ENCODE results near the gene ALOX12B.
"Not testable (repeated sequence)": the region's sequence is repeated elsewhere in the genome, so short reads cannot be mapped to it uniquely, and the experiment has no call there.

Gene ALOX12B

DNA sequence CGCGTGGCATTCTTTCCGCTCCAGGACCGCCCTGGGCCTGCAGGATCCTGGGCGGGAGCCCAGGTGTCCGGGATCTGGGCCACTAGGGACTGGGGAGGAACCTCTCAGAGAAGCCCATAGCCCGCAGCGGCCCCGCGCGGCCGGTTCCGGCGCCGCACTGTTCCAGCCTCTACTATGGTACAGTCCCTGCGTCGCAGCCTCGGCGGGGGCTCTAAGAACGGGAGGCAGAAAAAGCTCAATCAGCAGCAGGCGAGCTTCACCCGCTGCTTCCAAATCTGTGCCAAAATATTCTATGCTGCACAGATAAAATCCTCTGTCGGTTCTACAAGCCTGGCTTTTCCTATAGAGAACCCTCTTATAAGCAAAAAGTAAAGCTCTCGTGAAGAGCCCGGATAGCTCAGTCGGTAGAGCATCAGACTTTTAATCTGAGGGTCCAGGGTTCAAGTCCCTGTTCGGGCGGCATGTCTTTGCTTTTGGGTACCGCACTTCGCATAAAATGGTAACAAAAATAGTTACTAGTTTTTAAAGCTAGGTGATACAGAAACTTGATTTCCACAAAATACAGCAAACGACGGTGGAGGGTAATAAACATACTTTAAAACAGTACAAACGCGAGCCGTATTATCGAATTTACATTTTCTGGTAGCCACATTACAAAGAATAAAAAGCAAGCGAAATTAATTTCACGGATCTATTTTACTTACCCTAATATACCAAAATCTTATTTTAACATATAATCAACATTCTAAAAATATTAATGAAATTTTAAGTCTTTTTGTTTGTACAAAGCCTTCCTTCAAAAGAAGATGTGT, 31.5 kb upstream of the ALOX12B start:
- peak; percentile 80 to 85 for DNase-seq

DNA sequence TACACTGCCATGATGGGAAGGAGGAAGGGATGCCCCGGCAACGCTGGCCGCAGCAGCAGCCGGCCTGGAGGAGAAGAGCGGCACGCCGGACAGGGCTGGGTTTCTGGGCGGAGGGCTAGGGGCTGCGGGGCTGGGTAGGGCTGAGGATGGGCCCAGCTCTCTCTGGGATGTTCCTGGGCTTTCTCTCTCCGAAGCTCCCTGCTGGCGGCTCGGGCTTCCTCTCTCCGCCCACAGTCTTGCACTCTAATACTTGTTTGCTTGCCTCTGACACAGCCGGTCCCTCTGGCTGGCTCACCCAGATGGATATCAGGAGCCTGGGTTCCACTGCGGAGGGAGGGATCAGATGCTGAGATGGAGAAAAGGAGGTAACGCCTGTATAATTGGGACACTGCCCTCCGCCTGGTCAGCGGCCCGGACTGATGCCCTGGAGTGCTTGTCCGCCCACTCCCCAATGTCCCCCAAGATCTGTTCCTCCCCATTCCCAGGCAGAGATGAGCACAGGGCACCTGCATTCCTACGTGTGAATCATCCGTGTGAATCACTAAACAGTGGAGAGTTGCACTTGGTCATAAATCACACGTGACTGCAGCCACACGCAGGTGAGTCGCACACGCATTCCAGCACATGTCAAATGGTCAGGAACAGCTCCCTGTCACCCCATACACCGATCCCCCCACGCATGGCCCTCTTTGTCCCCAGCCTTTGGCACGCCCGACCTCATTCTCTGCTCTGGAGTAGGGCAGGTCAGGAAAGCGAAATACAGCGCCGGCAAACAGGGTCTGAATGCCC, 30.7 kb upstream of the ALOX12B start, which contains the start of gene ALOXE3:
TSS of gene ALOXE3 (minus strand) at position 535 of the 789 bp plus-strand sequence. CDS start at position 11, 524 bp downstream.
- DNase-seq: no peak

DNA sequence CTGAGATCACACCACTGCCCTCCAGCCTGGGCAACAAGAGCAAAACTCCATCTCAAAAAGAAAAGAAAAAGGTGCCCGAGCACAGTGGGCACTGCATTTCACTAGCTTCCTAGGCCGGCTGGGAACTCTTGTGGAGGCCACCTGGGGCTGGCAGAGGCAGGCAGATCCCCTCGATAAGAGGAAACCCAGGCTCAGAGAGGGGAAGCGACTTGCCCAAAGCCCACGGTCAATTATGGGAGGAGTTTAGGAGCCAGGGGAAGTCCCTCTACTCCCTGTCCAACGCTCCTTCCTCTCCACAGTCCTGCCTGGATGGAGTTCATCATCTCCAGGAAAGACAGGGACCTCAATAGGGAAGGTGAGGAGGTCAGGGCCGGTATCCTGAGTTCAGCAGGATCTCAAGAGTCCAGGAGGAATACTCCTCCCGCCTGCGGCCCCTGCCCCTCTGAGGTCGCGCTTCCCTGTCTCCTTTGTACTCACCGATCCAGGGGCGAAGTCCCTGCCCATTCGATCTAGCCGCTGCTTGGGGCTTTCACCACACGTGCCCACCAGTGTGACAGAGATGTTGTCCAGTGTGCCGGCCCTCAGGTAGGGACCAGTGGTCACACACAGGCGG, 30.0 kb upstream of the ALOX12B start:
- DNase-seq: no peak

DNA sequence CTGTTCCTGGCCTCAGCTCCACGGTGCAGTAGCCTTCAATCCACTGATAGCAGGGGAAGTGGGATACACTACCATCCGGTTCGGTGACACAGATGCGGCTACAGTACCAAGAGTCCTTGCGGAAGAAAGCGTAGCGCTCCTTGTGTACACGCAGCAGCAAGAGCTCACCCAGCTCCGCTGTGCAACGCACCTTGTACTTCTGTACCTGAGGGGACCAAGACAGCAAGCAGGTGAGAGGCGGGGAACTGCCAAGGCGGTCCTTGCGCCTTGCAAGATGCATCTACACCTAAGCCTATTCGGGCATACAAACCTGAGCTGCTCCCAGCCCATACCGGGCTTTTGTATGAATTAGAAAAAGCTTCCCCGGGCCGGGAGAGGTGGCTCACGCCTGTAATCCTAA, 29.3 kb upstream of the ALOX12B start:
- DNase-seq: no peak

DNA sequence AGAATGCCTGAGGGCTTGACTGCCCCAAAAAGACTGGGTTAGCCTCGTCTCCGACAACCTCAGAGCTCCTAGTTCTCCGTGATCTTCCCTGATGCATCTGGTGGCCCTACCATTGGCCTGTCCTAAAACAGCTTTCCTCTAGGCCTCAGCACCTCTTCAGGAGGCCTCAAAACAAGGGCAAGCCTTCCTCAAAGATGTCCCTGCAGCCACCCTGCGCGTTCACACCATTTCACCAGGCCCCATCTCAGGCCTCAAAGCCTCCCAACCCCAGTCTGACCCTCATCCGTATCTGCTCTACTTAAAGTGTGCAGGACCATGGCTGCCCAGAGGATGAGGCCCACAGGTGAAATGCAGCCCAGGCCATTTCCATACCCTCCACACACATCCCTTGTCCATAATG, 23.4 kb upstream of the ALOX12B start:
- DNase-seq: no peak

DNA sequence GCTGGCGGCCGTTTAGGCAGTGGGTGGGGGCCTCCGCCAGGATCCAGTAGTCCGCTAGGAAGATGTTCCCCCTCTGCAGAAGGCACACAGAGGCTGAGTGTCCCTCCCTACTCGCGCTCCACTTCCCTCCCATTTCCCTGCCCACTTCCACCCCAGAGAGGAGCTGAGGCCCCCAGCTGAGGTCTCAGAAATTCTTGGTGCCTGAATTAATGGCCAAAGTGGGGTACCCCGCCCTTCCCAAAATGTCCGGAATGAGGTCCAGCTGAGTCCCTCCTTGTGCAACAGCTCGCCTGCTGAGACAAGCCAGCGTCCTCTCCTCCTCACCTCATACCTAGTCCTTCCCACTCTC, 22.9 kb upstream of the ALOX12B start:
- DNase-seq: no peak

DNA sequence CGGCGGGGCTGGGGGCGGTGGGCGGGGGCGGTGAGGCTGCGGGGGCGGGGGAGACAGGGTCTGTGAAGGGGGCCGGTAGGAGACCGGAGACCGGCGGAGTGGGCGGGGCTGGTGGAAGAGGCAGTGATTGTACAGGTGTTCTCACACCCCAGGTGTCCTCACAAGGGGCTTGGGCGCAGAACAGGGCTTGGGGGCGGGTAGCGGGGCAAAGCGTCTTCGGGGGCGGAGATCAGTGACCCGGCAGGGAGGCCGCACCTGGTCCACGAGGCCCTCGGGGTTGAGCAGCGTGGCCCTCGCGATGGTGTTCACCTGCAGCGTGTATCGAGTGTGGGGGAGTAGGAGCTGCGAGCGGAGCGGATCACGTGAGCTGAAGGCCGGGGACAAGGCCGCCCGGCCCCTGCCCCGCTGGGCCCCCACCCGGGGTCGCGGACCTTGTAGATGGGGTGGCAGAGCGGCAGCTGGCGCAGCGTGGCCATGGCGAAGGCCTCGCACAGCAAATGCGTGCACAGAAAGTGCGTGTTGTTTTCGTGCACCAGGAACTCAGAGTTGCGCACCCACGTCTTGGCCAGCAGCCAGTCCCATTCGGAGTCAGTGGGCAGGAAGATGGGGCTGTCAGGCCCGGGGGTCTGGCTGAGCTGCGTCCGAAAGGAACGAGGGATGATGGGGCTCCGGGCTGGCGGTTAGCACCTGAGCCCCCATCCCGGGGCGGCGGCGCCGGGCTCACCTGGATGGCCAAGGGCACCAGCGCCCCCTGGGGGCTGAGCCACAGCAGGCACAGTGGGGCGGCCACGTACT, 22.3 kb upstream of the ALOX12B start:
- peak; percentile 75 to 83 for DNase-seq

DNA sequence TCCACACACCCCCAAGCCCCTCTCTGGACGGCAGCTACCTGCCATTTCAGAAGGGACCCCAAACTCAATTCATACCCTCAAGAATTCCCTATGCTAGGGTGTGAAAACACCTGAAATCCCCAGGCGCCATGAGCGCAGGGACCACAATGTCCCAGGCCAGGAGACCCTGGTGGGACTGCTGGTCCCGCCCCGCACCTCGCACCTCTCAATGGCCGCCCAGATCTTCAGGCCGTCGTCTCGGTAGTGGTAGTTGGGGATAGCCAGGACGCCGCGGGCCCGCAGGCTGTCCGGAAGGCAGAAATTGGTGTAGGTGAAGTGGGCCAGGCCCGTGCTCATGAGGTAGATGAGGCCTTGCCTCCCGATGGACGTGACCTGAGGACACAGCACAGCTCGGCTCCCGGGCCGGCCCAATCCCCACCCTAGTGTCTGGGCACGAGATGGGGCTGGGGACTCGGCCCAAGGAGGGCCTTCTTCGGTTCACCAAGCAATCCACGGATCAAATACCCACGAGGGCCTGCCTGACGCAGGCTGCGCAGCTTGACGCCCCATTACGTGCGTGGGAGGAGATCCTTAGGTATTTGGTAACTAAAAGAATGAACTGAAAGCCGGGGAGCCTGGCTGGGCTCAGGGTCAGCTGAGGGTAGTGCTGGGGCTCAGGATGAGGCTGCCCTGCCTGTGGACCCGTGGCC, 21.6 kb upstream of the ALOX12B start:
- no peak for DNase-seq

DNA sequence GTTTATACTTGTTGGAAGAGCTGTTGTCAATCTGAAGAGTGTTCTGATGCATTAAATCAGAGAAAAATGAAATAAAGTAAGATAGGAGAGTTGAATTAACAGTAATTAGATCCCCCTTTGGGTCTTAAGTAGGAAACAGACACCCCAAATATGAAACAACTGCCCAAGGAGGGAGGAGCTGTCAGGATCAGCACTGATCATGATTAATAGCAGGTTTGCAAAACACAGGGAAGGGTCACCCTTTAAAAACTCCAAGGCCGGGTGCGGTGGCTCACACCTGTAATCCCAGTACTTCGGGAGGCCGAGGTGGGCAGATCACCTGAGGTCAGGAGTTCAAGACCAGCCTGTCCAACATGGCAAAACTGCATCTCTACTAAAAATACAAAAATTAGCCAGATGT, 19.5 kb upstream of the ALOX12B start:
- DNase-seq: not testable (repeated sequence)

DNA sequence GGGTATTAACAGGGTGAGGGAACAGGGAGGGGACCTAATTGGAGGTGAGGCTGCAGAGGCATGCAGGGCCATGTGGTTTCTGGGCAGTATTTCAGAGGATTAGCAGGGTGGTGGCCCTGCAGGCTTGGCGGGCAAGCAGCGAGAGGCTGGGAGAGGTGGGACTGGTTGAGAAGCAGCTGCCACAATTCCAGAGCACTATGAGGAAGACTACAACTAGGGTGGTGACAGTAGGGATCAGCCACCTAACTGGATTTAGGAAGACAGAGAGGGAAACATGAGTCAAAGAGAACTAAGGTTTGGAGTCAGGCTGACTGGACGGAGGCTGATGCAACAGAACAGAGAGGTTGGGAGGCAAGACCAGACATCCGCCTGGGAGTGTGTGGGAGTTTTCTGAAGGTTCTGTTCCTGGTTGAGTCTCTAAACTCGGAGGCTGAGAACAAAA, 18.5 kb upstream of the ALOX12B start:
- no peak for DNase-seq

DNA sequence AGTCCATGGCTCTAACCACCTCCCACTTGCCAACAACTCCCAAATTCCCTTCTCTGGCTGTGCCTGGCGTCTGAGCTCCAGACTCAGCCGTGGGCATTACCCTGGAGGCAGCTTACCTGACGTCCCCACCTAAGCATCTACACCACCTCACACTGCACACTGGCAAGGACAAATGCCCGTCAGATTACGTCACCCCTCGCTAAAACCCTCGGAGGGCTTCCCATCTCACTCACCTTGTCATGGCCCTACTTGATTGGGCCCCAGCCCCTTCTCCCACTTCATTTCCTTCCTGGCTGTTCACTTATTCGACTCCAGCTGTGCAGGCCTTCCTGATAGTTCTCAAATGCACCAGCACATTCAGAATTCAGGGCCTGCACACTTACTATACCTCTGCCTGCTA, 17.4 kb upstream of the ALOX12B start:
- DNase-seq: no peak

DNA sequence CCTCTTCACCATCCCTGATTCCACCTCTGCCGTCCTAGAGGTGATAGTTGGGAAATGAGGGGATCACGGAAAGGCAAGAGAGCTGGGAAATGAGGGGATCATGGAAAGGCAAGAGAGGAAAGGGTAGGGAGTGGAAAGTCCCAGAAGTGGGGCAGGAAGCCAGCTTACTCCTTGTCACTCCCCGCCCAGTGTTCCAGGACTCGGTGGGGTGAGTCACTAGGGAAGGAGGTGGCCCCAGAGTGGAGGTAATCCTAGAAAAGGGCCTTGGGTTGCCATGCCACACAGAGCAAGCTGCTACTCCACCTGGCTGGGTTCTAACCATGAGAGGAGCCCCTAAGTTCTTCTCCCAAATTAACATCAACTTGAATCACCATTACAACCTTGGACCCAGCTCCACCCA, 16.0 kb upstream of the ALOX12B start:
- DNase-seq: no peak

DNA sequence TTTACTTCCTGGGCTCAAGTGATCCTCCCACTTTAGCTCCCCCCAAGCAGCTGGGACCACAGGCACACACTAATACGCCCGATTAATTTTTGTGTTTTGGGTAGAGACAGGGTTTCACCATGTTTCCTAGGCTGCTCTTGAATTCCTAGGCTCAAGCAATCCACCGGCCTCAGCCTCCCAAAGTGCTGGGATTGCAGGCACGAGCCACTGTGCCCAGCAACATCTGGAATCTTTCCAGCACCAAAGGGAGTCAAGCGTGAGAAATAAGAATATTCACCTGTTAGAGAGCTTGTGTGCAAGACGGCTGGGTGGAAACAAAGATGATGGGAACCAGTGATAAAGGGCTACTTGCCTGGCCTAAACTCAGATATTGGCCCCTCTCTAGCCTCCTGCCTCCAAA, 14.2 kb upstream of the ALOX12B start:
- no peak for DNase-seq

DNA sequence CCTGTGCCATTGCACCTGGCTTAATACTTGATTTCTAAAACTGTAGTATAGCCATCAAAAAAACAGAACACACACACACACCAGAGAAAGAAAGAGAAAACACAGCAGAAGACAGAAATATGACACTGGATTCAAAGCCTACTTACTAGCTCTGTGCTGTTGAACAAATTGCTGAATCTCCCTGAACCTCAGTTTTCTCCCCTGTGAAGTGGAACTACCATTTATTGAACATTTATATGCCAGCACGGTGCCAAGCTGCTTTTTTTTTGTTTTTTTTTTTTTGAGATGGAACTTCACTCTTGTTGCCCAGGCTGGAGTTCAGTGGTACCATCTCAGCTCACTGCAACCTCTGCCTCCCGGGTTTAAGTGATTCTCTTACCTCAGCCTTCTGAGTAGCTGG, 13.2 kb upstream of the ALOX12B start:
- DNase-seq: no peak

DNA sequence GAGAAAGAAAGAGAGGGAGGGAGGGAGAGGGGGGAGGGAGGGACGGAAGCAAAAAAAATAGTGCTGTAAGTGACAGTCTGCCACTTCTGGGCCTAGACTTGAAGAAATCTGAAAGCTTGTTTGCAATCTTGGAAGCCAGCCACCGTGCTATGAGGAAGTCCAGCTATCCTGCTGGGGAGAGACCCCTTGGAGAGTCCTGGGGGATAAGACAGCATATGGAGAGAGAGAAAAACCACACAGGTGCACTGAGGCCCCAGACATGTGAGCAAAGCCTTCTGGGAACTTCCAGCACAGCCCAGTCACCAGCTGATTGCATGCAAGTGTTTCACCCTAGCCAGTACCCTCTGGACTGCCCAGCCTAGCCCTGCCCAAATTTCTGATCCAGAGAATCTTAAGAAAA, 12.6 kb upstream of the ALOX12B start:
- no peak for DNase-seq

DNA sequence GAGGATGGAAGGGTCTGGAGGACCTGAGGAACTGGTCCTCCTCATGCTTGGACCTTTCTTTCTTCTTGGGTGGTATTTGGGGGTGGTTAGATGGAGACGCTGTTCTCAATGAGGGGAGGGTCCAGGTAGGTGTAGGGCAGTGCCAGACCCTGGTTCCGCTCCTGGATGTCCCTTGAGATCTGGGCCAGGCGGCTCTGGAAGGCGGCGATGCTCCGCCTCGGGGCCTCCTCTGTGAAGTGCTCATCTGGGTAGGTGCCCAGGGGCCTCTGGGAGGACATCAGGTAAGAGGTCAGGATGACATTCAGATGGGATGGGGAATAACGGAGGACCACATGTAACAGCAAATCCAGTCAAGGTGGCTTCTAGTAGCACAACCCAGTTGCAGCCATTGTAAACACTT, 9.0 kb upstream of the ALOX12B start:
- DNase-seq: no peak

DNA sequence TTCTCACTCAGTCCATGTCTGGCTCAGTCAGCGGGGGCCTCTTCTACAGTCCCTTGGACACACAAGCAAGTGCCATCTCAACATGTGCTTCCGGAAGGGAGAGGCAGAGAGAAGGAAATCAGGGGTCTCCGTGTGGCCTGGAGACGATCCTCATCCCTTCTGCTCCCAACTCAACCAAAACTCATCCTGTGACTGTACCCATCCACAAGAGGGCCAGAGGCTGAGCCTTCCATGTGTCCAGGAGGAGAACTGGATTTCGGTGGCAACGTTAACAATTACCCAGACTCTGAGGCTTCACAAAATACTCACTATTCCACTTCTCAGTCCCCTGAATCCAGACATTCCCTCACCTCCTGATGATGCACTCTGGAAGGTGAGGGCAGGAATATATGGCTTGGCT, 7.8 kb upstream of the ALOX12B start:
- DNase-seq: no peak

DNA sequence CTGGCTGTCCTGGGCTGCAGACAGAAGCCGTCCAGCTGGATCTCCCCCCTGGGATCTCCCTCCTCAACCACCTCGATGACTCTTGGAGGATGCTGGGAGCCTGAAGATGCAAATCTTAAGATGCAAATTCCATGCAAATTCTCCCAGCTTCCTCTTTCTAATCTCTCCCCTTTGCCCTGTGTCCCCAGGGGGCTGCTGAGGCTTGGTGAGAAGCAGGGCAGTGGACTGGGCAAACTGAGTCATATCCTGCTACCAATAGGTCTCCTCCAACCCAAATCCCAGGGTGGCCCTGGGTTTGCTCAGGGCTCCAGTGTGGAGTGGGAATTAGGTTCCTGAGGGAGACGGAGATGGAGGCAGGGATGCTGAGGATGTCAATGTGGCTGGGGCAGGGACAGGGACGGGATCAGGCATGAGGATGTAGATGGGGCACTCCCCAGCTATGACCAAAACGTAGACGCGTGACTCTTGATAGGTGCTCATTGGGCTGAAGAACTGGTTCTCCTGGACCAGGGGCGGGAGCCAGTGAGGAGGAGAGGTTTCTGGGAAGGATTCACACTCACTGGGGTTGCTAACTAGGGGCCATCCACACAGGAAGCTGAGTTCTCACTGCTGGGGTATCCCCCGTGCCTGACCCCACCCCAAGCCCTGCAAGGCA, 3.6 kb upstream of the ALOX12B start:
- DNase-seq: no peak

DNA sequence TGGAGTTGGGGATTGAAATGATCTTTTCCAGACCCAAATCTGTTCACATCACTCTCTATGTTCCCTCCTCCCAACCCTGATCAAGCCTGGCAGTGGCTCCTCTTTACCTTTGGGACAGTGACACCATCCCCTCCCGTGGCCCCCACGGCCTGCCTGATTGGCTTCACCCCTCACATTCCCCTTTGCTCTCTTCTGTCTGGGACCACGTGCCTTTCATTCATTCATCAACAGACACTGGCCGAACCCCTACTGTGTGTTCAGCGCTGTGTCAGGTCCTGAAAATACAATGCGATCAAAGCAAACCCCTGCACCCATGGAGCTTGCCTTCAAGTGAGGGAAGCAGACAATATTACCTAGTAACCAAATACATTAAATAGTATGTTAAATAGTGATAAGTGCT, 2.2 kb upstream of the ALOX12B start:
- DNase-seq: no peak

DNA sequence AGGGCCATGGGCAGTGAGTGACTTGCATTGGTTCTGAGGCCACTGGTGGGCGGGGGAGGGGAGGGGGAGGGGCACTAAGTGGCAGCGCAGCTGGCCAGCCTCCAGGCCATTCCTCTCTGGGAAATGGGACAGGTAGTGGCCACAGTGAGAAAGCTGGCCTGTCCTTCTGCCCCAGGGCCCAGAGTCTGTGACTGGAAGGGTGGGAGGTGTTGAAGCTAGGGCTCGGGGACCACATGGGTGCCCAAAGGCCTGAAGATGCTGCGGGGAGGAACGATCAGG, 375 bp upstream of the ALOX12B start:
- DNase-seq: no peak

DNA sequence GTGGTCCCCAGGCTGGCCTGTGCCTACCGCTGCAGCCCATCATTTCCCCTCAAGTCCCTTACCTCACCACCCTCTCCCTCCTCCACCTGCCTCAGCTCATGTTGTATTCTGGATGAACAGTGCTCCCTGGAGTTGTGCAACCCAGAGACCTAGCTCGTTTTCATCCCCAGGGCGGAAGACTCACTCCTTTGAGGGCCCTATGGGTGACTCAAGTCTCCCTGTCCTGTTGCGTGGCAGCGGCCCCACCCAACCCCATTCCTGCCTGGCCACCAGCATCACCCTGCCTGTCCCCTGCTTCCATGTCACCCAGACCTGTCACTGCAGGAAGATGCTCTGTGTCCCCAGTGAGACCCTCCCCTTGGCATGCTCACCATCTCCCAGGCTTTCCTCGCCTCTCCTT, 3.3 kb downstream of the ALOX12B start:
- DNase-seq: no peak

DNA sequence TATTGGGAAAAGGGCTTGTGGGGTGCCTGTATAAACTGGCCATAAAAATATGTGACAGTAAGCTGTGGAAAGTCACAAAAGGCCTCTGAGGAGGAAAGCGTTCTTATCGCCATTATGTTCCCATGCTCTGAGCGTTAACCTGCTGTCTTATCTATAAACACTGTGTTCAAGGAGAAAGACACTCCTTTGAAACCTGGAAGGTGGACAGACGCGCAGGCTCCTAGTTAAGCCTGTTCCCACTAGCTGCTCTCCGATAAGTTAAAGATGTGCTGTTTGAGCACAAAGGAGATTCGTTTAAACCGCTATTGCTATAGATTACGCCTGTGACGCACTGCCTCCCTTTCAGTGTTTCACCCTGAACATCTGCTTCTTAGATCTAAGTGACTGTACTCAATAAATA, 5.2 kb downstream of the ALOX12B start:
- DNase-seq: no peak

Data from stimulated activated CD4-positive, alpha-beta T cell treated with anti-CD3 and anti-CD28 coated beads, Interleukin-2, amount 100 ng/mL, for 48 hours (primary cell).